NB4 (cell line): ENCODE measurements around the gene MMD2.

Experiments
- DNase-seq: peaks from one replicate; pipeline ENCODE4 v3.0.0; 2010; ENCODE audit warnings: low read depth
- H3K4me3 ChIP-seq: one replicate; pipeline ENCODE4 v1.5.1; 2011; ENCODE audit warnings: mild to moderate bottlenecking, low read depth, low read length, moderate library complexity
- CTCF ChIP-seq: IDR thresholded peaks from one replicate; pipeline ENCODE4 v1.5.1; 2012; ENCODE audit warnings: low read depth, low read length
- MAX ChIP-seq: IDR thresholded peaks from 2 replicates; pipeline ENCODE4 v1.6.1; 2011; ENCODE audit warnings: low read depth, low read length
- MYC ChIP-seq: IDR thresholded peaks from 2 replicates; pipeline ENCODE4 v1.6.1; 2011; ENCODE audit warnings: low read depth, low read length
- POLR2A ChIP-seq: IDR thresholded peaks from 2 replicates; pipeline ENCODE4 v1.6.1; 2011; ENCODE audit warnings: mild to moderate bottlenecking; ENCODE audit not compliant: insufficient read length; ENCODE audit errors: extremely low read depth

MMD2 gene

GRCh38 chr7:4861673-4862072, 97.3 kb downstream of the MMD2 start, which contains the start of gene PAPOLB:
TSS of gene PAPOLB (minus strand) at chr7:4862030. CDS start at chr7:4861810, 220 bp downstream.
- no peak within 1 kb of the TSS for H3K4me3 ChIP-seq
- no peak for DNase-seq
- no peak for TF ChIP-seq MYC
- no peak for TF ChIP-seq POLR2A
- TF ChIP-seq CTCF, result no peak
- no peak for TF ChIP-seq MAX

GRCh38 chr7:4861227-4861626, 97.8 kb downstream of the MMD2 start:
- H3K4me3 ChIP-seq, result no peak overlapping the region
- DNase-seq, result no peak
- TF ChIP-seq MYC, result no peak

- DNase-seq, result no peak
- TF ChIP-seq MAX (no peak), MYC (no peak), CTCF (no peak), POLR2A (no peak)
- no peak overlapping the region for H3K4me3 ChIP-seq
Observed at GRCh38 chr7:4857189-4857588, 101.8 kb downstream of the MMD2 start.

- no peak for DNase-seq
- no peak for TF ChIP-seq POLR2A
- TF ChIP-seq MYC, result no peak
- no peak for TF ChIP-seq CTCF
- TF ChIP-seq MAX, result no peak
- H3K4me3 ChIP-seq, result no peak overlapping the region
Observed at GRCh38 chr7:4856336-4857057, 102.5 kb downstream of the MMD2 start.
